Ovary (tissue), 9 donors: ENCODE data around the gene PARP11. TPM values are rescaled to one million over a fixed set of nuclear protein-coding genes. Genes with fewer than 3 reads are reported as not detected.

ENCODE experiments used
- DNase-seq, 5 donors: peaks; one replicate each; pipeline ENCODE4 v3.0.0-alpha.2; 2019 to 2020
- H3K27ac ChIP-seq, 2 donors: fragments of 200-600 bp; one replicate each; pipeline versions ENCODE4 v1.5.1 to v1.8.0; 2019 to 2022
- H3K27me3 ChIP-seq: fragments of 200-600 bp; one replicate; pipeline ENCODE4 v1.8.0; 2022
- H3K36me3 ChIP-seq: fragments of 200-600 bp; sonication (generic); one replicate; pipeline ENCODE4 v1.5.1; 2019
- H3K4me1 ChIP-seq: one replicate; pipeline ENCODE4 v1.8.1; 2013; ENCODE audit warnings: mild to moderate bottlenecking, moderate library complexity; ENCODE audit not compliant: insufficient read depth
- H3K4me3 ChIP-seq: fragments of 200-600 bp; sonication (generic); one replicate; pipeline ENCODE4 v1.5.1; 2017
- H3K9me3 ChIP-seq, 2 donors: fragments of 200-600 bp in 1 of 2; sonication (generic) in 1 of 2; one replicate each; pipeline versions ENCODE4 v1.5.1 to v1.8.1; 2013 to 2019; ENCODE audit warnings: mild to moderate bottlenecking in 1 of 2, moderate library complexity in 1 of 2
- CTCF ChIP-seq, 3 donors: fragments of 450-650 bp in 2 of 3; fragments of 200-600 bp in 1 of 3; IDR thresholded peaks; one replicate each; pipeline versions ENCODE4 v1.5.1 to v1.8.0; 2016 to 2022; ENCODE audit warnings: antibody characterized with exemption in 3 of 3, mild to moderate bottlenecking in 1 of 3
- EP300 ChIP-seq: sonication (generic); formaldehyde crosslinking; IDR thresholded peaks from one replicate; pipeline ENCODE4 v1.6.1; 2017; ENCODE audit warnings: antibody characterized with exemption
- POLR2A ChIP-seq: fragments of 450-650 bp; IDR thresholded peaks from one replicate; pipeline ENCODE4 v1.6.1; 2017; ENCODE audit warnings: antibody characterized with exemption, mild to moderate bottlenecking, moderate library complexity
- WGBS, 3 donors: extraction: QIAGEN DNeasy Blood & Tissue Kit in 1 of 3; methylation state at CpG; one replicate each; pipeline versions ENCODE4 v1.1.5 to v1.1.7; 2013 to 2017; 5-methylcytosine and 5-hydroxymethylcytosine counted together
- intact Hi-C, 4 donors: fragments of 100-400 bp; cut with DNase I; formaldehyde crosslinking; loops; one replicate each; pipeline versions ENCODE4 v1.11.0 to v1.15.1; 2022 to 2023
- polyA plus RNA-seq, 2 donors: library from polyadenylated mRNA; stranded (reverse); fragments of 200-250 nt in 1 of 2; fragments of 350-450 nt in 1 of 2; fragmentation: Illumina TruSeq in 1 of 2; extraction: RNeasy Lipid Tissue Mini Kit (QIAGEN cat#74804) in 1 of 2; gene quantifications; one replicate each; pipeline ENCODE4 v1.2.3, GENCODE V29; 2013 to 2014
- total RNA-seq, 7 donors: library from RNA; depleted of rRNA in 2 of 7; stranded (reverse); fragments of >200 nt in 2 of 7; fragmentation: NEBNext Ultra II Directional in 3 of 7; extraction: Animal tissue kit (Norgen Biotek cat#: 25700) in 3 of 7; gene quantifications; one replicate each; pipeline versions ENCODE4 v1.1.0 to v1.2.4, GENCODE V29; 2016 to 2023
- donor health status: DM: no; HTN: no; CAD: no; lungs with moderate emphysema.
- donor health status: DM: no; HTN: no; CAD: no.
- donor health status: Bipolar disorder and iron deficiency.
- donor health status: DM: yes; HTN: yes; CAD: no.
- donor health status: DM: no; HTN: no; CAD: no.
- donor health status: DM: yes; HTN: yes; CAD: no.

Gene PARP11
- total and polyA plus RNA-seq, 9 donors, result 7.4 to 22.1 (median 17.4) TPM

GRCh38 chr12:3821441-3821840 lies 51.8 kb downstream of the PARP11 start:
- Histone ChIP-seq H3K9me3 (no peaks in the 10 kb centered on the region), H3K27ac (no peak overlapping the region), H3K4me1 (peaks cover 7% of the 10 kb centered on the region), H3K36me3 (no peaks in the 10 kb centered on the region), H3K27me3 (no peaks in the 10 kb centered on the region), H3K4me3 (no peak overlapping the region)
- intact Hi-C loops, result no loop called here
- no peak for DNase-seq
- TF ChIP-seq EP300 (no peak), CTCF (IDR thresholded peaks at IDR 0.05) (no peak), POLR2A (no peak)
- WGBS, 3 donors, result 15 to 36% (median 21%) methylated on average over 1 of the region's 1 CpG

- DNase-seq, result no peak
- no peak overlapping the region for H3K4me3 ChIP-seq
- no peak for TF ChIP-seq CTCF (IDR thresholded peaks at IDR 0.05)
- no peak for TF ChIP-seq POLR2A
- TF ChIP-seq EP300, result no peak
- WGBS, 3 donors, result 89 to 93% (median 90%) methylated on average over 3 of the region's 3 CpGs
- H3K36me3 ChIP-seq, result no peaks in the 10 kb centered on the region
- no peak overlapping the region for H3K27ac ChIP-seq
- peaks cover 7% of the 10 kb centered on the region for H3K4me1 ChIP-seq
- no peaks in the 10 kb centered on the region for H3K9me3 ChIP-seq
- H3K27me3 ChIP-seq, result no peaks in the 10 kb centered on the region
- intact Hi-C loops, result no loop called here
These were observed 53.1 kb downstream of the PARP11 start for GRCh38 chr12:3820122-3820521.

- H3K27ac ChIP-seq, result peak overlapping the region; percentile 23 to 67
- H3K9me3 ChIP-seq, result no peaks in the 10 kb centered on the region
- H3K27me3 ChIP-seq, result no peaks in the 10 kb centered on the region
- no peak overlapping the region for H3K4me3 ChIP-seq
- no peaks in the 10 kb centered on the region for H3K36me3 ChIP-seq
- DNase-seq, result no peak
- intact Hi-C loops, result no loop called here
- 15 to 40% (median 21%) methylated on average over 2 of the region's 2 CpGs for WGBS, 3 donors
- peaks cover 9% of the 10 kb centered on the region for H3K4me1 ChIP-seq
- no peak for TF ChIP-seq EP300
- TF ChIP-seq POLR2A, result no peak
- no peak for TF ChIP-seq CTCF (IDR thresholded peaks at IDR 0.05)
These were observed 56.9 kb downstream of the PARP11 start for GRCh38 chr12:3816266-3816665.

- WGBS, 3 donors, result 27 to 43% (median 34%) methylated on average over 4 of the region's 4 CpGs
- TF ChIP-seq EP300 (no peak), POLR2A (no peak), CTCF (IDR thresholded peaks at IDR 0.05) (no peak)
- Histone ChIP-seq H3K9me3 (no peaks in the 10 kb centered on the region), H3K4me3 (no peak overlapping the region), H3K36me3 (no peaks in the 10 kb centered on the region), H3K27me3 (no peaks in the 10 kb centered on the region), H3K4me1 (peaks cover 9% of the 10 kb centered on the region), H3K27ac (peak overlapping the region in 1 of 2 donors; percentile 67)
- intact Hi-C loops, result no loop called here
- no peak for DNase-seq
These were observed 58.0 kb downstream of the PARP11 start for GRCh38 chr12:3815094-3815766.
